HEK293 (cell line): ENCODE data around the gene CPNE5.

Source experiments
- YY1 ChIP-seq: fragments of 450-650 bp; formaldehyde crosslinking; IDR thresholded peaks from 2 replicates; pipeline ENCODE4 v1.5.1; 2018; ENCODE audit warnings: missing biosample characterization, missing genetic modification characterization
- ZNF23 ChIP-seq: fragments of 450-650 bp; formaldehyde crosslinking; IDR thresholded peaks from 2 replicates; pipeline ENCODE4 v1.5.1; 2016; ENCODE audit warnings: missing biosample characterization, missing genetic modification characterization, borderline replicate concordance
- ZNF274 ChIP-seq, 2 experiments: fragments of 200-500 bp in 1 of 2; fragments of 450-650 bp in 1 of 2; sonication (Bioruptor generic) in 1 of 2; formaldehyde crosslinking in 1 of 2; IDR thresholded peaks; 2 replicates each; pipeline versions ENCODE4 v1.5.1 to v1.6.1; 2014 to 2016; ENCODE audit warnings: borderline replicate concordance in 1 of 2, inconsistent platforms in 1 of 2, low read length in 1 of 2, missing biosample characterization in 1 of 2, missing genetic modification characterization in 1 of 2
- ZNF624 ChIP-seq: fragments of 450-650 bp; formaldehyde crosslinking; IDR thresholded peaks from 2 replicates; pipeline ENCODE4 v1.5.1; 2017; ENCODE audit warnings: missing biosample characterization, missing genetic modification characterization
- ZNF670 ChIP-seq: fragments of 450-650 bp; formaldehyde crosslinking; IDR thresholded peaks from 2 replicates; pipeline ENCODE4 v1.5.1; 2016; ENCODE audit warnings: missing biosample characterization, missing genetic modification characterization, low read depth
- ZNF768 ChIP-seq: fragments of 450-650 bp; formaldehyde crosslinking; IDR thresholded peaks from 2 replicates; pipeline ENCODE4 v1.5.1; 2018; ENCODE audit warnings: missing biosample characterization, mild to moderate bottlenecking, missing genetic modification characterization
- ZNF785 ChIP-seq: fragments of 450-650 bp; formaldehyde crosslinking; IDR thresholded peaks from 2 replicates; pipeline ENCODE4 v1.5.1; 2016; ENCODE audit warnings: missing biosample characterization, missing genetic modification characterization
- TF ChIP-seq, protein P1 (sequence below): fragments of 450-650 bp; formaldehyde crosslinking; IDR thresholded peaks from 2 replicates; pipeline ENCODE4 v1.5.1; 2016; ENCODE audit warnings: missing biosample characterization, missing genetic modification characterization, low read depth
- TF ChIP-seq, protein P2 (sequence below): IDR thresholded peaks from 2 replicates; pipeline ENCODE4 v1.6.1; 2011; ENCODE audit warnings: mild to moderate bottlenecking, low read depth, low read length, borderline replicate concordance
- TF ChIP-seq, protein P3 (sequence below): fragments of 450-650 bp; formaldehyde crosslinking; IDR thresholded peaks from 2 replicates; pipeline ENCODE4 v1.5.1; 2016; ENCODE audit warnings: missing biosample characterization, missing genetic modification characterization
- TF ChIP-seq, protein P4 (sequence below): fragments of 450-650 bp; formaldehyde crosslinking; IDR thresholded peaks from 2 replicates; pipeline ENCODE4 v1.5.1; 2016; ENCODE audit warnings: missing biosample characterization, missing genetic modification characterization

DNA sequence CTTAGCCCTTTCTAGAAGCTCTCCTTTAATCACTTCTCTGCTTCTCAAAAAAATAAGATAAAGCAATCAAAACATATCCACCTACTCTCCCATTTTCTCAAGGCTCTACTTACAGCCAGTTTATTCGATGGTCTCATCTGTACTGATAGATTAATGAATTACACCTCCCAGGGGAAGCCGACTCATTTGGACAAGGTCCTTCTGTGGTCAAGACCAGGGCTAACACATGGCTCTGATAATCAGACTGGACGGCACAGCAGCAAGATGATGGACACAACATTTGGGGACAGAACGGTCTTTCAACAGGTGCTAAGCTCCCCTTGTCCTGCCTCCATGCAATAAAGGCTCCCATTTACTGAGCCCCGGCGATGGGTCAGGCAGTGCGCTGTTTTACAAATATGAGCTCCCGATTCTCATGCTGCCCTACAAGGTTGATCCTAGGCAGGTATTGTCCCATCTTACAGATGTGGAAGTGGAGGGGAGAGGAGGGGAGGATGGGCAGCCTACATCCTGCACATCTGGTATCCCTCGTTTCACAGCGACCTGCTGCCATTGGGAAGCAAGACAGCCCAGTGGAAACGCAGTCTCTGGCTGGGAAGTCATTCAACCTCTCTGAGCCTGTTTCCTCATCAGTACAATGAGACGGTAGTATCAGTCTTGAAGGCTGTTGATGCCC, 15.7 kb downstream of the CPNE5 start:
- TF ChIP-seq ZNF670 (tag by site-specific recombination), result no peak
- TF ChIP-seq, protein P1, sequence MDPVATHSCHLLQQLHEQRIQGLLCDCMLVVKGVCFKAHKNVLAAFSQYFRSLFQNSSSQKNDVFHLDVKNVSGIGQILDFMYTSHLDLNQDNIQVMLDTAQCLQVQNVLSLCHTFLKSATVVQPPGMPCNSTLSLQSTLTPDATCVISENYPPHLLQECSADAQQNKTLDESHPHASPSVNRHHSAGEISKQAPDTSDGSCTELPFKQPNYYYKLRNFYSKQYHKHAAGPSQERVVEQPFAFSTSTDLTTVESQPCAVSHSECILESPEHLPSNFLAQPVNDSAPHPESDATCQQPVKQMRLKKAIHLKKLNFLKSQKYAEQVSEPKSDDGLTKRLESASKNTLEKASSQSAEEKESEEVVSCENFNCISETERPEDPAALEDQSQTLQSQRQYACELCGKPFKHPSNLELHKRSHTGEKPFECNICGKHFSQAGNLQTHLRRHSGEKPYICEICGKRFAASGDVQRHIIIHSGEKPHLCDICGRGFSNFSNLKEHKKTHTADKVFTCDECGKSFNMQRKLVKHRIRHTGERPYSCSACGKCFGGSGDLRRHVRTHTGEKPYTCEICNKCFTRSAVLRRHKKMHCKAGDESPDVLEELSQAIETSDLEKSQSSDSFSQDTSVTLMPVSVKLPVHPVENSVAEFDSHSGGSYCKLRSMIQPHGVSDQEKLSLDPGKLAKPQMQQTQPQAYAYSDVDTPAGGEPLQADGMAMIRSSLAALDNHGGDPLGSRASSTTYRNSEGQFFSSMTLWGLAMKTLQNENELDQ (tag by site-specific recombination), result no peak
- TF ChIP-seq ZNF274 (IDR thresholded peaks at IDR 0.05; ENCODE audit: low read length), result no peak
- TF ChIP-seq ZNF274 (tag by site-specific recombination; IDR thresholded peaks at IDR 0.05; ENCODE audit: borderline replicate concordance), result no peak
- no peak for TF ChIP-seq YY1
- TF ChIP-seq, protein P2, sequence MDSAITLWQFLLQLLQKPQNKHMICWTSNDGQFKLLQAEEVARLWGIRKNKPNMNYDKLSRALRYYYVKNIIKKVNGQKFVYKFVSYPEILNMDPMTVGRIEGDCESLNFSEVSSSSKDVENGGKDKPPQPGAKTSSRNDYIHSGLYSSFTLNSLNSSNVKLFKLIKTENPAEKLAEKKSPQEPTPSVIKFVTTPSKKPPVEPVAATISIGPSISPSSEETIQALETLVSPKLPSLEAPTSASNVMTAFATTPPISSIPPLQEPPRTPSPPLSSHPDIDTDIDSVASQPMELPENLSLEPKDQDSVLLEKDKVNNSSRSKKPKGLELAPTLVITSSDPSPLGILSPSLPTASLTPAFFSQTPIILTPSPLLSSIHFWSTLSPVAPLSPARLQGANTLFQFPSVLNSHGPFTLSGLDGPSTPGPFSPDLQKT, result no peak
- no peak for TF ChIP-seq ZNF624 (tag by site-specific recombination)
- no peak for TF ChIP-seq ZNF785 (tag by site-specific recombination)
- TF ChIP-seq ZNF768 (tag by site-specific recombination), result no peak
- TF ChIP-seq ZNF23, result no peak
- TF ChIP-seq, protein P3, sequence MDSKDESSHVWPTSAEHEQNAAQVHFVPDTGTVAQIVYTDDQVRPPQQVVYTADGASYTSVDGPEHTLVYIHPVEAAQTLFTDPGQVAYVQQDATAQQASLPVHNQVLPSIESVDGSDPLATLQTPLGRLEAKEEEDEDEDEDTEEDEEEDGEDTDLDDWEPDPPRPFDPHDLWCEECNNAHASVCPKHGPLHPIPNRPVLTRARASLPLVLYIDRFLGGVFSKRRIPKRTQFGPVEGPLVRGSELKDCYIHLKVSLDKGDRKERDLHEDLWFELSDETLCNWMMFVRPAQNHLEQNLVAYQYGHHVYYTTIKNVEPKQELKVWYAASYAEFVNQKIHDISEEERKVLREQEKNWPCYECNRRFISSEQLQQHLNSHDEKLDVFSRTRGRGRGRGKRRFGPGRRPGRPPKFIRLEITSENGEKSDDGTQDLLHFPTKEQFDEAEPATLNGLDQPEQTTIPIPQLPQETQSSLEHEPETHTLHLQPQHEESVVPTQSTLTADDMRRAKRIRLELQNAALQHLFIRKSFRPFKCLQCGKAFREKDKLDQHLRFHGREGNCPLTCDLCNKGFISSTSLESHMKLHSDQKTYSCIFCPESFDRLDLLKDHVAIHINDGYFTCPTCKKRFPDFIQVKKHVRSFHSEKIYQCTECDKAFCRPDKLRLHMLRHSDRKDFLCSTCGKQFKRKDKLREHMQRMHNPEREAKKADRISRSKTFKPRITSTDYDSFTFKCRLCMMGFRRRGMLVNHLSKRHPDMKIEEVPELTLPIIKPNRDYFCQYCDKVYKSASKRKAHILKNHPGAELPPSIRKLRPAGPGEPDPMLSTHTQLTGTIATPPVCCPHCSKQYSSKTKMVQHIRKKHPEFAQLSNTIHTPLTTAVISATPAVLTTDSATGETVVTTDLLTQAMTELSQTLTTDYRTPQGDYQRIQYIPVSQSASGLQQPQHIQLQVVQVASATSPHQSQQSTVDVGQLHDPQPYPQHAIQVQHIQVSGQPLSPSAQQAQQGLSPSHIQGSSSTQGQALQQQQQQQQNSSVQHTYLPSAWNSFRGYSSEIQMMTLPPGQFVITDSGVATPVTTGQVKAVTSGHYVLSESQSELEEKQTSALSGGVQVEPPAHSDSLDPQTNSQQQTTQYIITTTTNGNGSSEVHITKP (tag by site-specific recombination), result no peak
- TF ChIP-seq, protein P4, sequence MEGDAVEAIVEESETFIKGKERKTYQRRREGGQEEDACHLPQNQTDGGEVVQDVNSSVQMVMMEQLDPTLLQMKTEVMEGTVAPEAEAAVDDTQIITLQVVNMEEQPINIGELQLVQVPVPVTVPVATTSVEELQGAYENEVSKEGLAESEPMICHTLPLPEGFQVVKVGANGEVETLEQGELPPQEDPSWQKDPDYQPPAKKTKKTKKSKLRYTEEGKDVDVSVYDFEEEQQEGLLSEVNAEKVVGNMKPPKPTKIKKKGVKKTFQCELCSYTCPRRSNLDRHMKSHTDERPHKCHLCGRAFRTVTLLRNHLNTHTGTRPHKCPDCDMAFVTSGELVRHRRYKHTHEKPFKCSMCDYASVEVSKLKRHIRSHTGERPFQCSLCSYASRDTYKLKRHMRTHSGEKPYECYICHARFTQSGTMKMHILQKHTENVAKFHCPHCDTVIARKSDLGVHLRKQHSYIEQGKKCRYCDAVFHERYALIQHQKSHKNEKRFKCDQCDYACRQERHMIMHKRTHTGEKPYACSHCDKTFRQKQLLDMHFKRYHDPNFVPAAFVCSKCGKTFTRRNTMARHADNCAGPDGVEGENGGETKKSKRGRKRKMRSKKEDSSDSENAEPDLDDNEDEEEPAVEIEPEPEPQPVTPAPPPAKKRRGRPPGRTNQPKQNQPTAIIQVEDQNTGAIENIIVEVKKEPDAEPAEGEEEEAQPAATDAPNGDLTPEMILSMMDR (tag by site-specific recombination), result no peak
